GM12892 (cell line): ENCODE measurements around the gene MRPL20.

ENCODE experiments used
- POLR2A ChIP-seq: IDR thresholded peaks from 2 replicates; pipeline ENCODE4 v1.6.1; 2011; ENCODE audit warnings: low read depth, low read length, control low read depth
- POLR2AphosphoS5 ChIP-seq: IDR thresholded peaks from 2 replicates; pipeline ENCODE4 v1.6.1; 2011; ENCODE audit warnings: low read depth, low read length, control low read depth
- TAF1 ChIP-seq: IDR thresholded peaks from 2 replicates; pipeline ENCODE4 v1.6.1; 2011; ENCODE audit warnings: low read depth, mild to moderate bottlenecking, control low read depth, low read length, borderline replicate concordance

- no peak for TF ChIP-seq TAF1
- TF ChIP-seq POLR2AphosphoS5 = no peak
- no peak for TF ChIP-seq POLR2A
These were observed 27.7 kb upstream of the MRPL20 start for GRCh38 chr1:1434824-1435105.
